ENCODE measurements around the gene ZCCHC14. TPM values are rescaled to one million over a fixed set of nuclear protein-coding genes. Genes with fewer than 3 reads are reported as not detected.

The ZCCHC14 gene
- total and polyA plus RNA-seq, 2 of the 13 experiments (the other 11 are each of a cell fraction or from before 2014, with no cell fraction given), result 12.4 to 12.5 TPM

DNA sequence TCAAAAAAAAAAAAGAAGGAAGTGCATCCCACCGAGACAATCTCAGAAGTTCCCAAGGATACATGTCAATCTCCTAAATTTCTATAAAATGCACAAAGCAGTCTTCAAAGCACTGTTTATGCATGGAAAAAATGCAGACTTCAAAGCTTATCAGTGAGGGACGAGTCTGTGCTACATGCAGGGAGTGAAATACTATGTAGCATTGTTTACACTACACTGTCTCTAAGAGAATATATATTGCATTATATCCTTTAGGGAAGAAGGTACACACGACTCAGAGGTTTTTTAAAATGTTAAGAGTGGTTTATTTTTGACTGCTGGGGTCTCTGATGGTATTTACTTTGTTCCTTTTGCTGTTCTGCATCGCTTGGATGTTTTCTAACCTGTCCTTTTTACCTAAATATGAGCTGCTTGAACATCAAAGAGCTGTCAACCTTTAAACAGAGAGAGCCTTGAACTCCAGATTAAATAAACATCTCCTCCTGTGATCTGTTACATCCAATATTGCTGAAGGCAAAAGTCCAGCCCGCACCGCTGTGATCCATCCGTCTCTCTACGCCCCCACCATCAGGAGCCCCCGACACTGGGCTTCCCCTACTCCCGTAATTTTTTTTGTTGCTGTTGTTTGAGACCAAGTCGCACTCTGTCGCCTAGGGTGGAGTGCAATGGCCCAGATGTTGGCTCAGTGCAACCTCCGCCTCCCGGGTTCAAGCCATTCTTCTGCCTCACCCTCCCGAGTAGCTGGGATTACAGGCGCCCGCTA, 110.6 kb downstream of the ZCCHC14 start (continued):
- TF ChIP-seq EP300 (IDR thresholded peaks at IDR 0.05; ENCODE audit: low read depth in 2 of 2, low read length in 2 of 2), result peak; percentile 97 to 99; a peak in 3 of 4 replicates
- peak; percentile 97 for TF ChIP-seq EP300 (CRISPR knock-in tag; IDR thresholded peaks at IDR 0.05; ENCODE audit: borderline replicate concordance)
- TF ChIP-seq, protein P1, sequence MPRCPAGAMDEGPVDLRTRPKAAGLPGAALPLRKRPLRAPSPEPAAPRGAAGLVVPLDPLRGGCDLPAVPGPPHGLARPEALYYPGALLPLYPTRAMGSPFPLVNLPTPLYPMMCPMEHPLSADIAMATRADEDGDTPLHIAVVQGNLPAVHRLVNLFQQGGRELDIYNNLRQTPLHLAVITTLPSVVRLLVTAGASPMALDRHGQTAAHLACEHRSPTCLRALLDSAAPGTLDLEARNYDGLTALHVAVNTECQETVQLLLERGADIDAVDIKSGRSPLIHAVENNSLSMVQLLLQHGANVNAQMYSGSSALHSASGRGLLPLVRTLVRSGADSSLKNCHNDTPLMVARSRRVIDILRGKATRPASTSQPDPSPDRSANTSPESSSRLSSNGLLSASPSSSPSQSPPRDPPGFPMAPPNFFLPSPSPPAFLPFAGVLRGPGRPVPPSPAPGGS (CRISPR knock-in tag; IDR thresholded peaks at IDR 0.05), result peak; percentile 57; the same call in 1 of the 2 replicates
- no peak for TF ChIP-seq ZNF30 (CRISPR knock-in tag; IDR thresholded peaks at IDR 0.05)
- TF ChIP-seq HNF4A (CRISPR knock-in tag; IDR thresholded peaks at IDR 0.05), result peak; percentile 98
- no peak for TF ChIP-seq SRSF4 (IDR thresholded peaks at IDR 0.05; ENCODE audit: low read depth, low read length, poor library complexity, severe bottlenecking)
- TF ChIP-seq NFYC (CRISPR knock-in tag; IDR thresholded peaks at IDR 0.05), result peak; percentile 48; the same call in 1 of the 2 replicates
- TF ChIP-seq ZNF672 (CRISPR knock-in tag; IDR thresholded peaks at IDR 0.05), result no peak
- peak; percentile 73; the same call in 1 of the 2 replicates for TF ChIP-seq SNAPC2 (CRISPR knock-in tag; IDR thresholded peaks at IDR 0.05)
- TF ChIP-seq PCBP2 (optimal IDR thresholded peaks at IDR 0.05; ENCODE audit: low read depth, low read length, poor library complexity, severe bottlenecking), result no peak
- TF ChIP-seq DRAP1 (CRISPR knock-in tag; IDR thresholded peaks at IDR 0.05), result peak; percentile 32; the same call in 1 of the 2 replicates
- TF ChIP-seq, protein P2, sequence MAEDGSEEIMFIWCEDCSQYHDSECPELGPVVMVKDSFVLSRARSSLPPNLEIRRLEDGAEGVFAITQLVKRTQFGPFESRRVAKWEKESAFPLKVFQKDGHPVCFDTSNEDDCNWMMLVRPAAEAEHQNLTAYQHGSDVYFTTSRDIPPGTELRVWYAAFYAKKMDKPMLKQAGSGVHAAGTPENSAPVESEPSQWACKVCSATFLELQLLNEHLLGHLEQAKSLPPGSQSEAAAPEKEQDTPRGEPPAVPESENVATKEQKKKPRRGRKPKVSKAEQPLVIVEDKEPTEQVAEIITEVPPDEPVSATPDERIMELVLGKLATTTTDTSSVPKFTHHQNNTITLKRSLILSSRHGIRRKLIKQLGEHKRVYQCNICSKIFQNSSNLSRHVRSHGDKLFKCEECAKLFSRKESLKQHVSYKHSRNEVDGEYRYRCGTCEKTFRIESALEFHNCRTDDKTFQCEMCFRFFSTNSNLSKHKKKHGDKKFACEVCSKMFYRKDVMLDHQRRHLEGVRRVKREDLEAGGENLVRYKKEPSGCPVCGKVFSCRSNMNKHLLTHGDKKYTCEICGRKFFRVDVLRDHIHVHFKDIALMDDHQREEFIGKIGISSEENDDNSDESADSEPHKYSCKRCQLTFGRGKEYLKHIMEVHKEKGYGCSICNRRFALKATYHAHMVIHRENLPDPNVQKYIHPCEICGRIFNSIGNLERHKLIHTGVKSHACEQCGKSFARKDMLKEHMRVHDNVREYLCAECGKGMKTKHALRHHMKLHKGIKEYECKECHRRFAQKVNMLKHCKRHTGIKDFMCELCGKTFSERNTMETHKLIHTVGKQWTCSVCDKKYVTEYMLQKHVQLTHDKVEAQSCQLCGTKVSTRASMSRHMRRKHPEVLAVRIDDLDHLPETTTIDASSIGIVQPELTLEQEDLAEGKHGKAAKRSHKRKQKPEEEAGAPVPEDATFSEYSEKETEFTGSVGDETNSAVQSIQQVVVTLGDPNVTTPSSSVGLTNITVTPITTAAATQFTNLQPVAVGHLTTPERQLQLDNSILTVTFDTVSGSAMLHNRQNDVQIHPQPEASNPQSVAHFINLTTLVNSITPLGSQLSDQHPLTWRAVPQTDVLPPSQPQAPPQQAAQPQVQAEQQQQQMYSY (CRISPR knock-in tag; IDR thresholded peaks at IDR 0.05), result peak; percentile 67; the same call in 1 of the 2 replicates
- TF ChIP-seq CREB1 (IDR thresholded peaks at IDR 0.05), result peak; percentile 52; the same call in 1 of the 2 replicates
- TF ChIP-seq CREB1 (CRISPR knock-in tag; IDR thresholded peaks at IDR 0.05), result peak; percentile 81
- TF ChIP-seq, protein P3, sequence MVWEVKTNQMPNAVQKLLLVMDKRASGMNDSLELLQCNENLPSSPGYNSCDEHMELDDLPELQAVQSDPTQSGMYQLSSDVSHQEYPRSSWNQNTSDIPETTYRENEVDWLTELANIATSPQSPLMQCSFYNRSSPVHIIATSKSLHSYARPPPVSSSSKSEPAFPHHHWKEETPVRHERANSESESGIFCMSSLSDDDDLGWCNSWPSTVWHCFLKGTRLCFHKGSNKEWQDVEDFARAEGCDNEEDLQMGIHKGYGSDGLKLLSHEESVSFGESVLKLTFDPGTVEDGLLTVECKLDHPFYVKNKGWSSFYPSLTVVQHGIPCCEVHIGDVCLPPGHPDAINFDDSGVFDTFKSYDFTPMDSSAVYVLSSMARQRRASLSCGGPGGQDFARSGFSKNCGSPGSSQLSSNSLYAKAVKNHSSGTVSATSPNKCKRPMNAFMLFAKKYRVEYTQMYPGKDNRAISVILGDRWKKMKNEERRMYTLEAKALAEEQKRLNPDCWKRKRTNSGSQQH (CRISPR knock-in tag; IDR thresholded peaks at IDR 0.05; ENCODE audit: low read depth), result no peak
- TF ChIP-seq ZNF772 (CRISPR knock-in tag; IDR thresholded peaks at IDR 0.05), result peak; percentile 82; the same call in 1 of the 2 replicates
- peak; percentile 95 for TF ChIP-seq SMYD3 (CRISPR knock-in tag; IDR thresholded peaks at IDR 0.05)
- peak; percentile 39; the same call in 1 of the 2 replicates for TF ChIP-seq ZMYM2 (CRISPR knock-in tag; IDR thresholded peaks at IDR 0.05)
- TF ChIP-seq EHMT2 (IDR thresholded peaks at IDR 0.05; ENCODE audit: borderline replicate concordance, low read depth, low read length), result no peak

Data from HepG2 (cell line).